IMR-90 (cell line): Measurements from ENCODE around the gene PIGN. TPM values are rescaled to one million over a fixed set of nuclear protein-coding genes. Genes with fewer than 3 reads are reported as not detected.

Source experiments
- ATAC-seq: fragments of 200-7000 bp; cut with Tn5 transposase; 2 replicates; pipeline ENCODE4 v1.9.1; 2020; ENCODE audit warnings: low read depth, mild to moderate bottlenecking, moderate library complexity
- BruUV-seq: library from RNA; stranded (reverse); fragments of 400-500 nt; replicated peaks from 2 replicates; lab custom pipeline; 2021; lab: Mats Ljungman, UMichigan
- CTCF ChIA-PET: fragments of 300-600 bp; formaldehyde crosslinking; extraction: SDS; loops from one replicate; lab custom pipeline; 2021; ENCODE audit warnings: antibody characterized with exemption; lab: Yijun Ruan, JAX
- POLR2A ChIA-PET: fragments of 300-600 bp; sonication (Branson Sonifier 250); formaldehyde crosslinking; loops from one replicate; lab custom pipeline; 2022; ENCODE audit warnings: antibody characterized with exemption; ENCODE audit not compliant: unreplicated experiment; lab: Charles Lee
- DNase-seq: peaks from one replicate; pipeline ENCODE4 v3.0.0; 2013
- H2AFZ ChIP-seq: replicated peaks from 2 replicates; pipeline ENCODE3; 2013; ENCODE audit warnings: low read length, mild to moderate bottlenecking; ENCODE audit not compliant: poor library complexity
- H2AK5ac ChIP-seq: 2 replicates; pipeline ENCODE4 v1.6.1; 2013; ENCODE audit warnings: low read depth, low read length, inconsistent platforms
- H2AK9ac ChIP-seq: replicated peaks from 2 replicates; pipeline ENCODE3; 2013; ENCODE audit warnings: mild to moderate bottlenecking, low read depth, low read length, moderate library complexity; ENCODE audit not compliant: poor library complexity
- H2BK120ac ChIP-seq: 2 replicates; pipeline ENCODE4 v1.6.1; 2013; ENCODE audit warnings: low read depth, low read length, inconsistent platforms
- H2BK15ac ChIP-seq: 3 replicates; pipeline ENCODE4 v1.6.1; 2013; ENCODE audit warnings: low read depth, low read length, inconsistent platforms
- H2BK20ac ChIP-seq: 2 replicates; pipeline ENCODE4 v1.6.1; 2013; ENCODE audit warnings: low read depth, mild to moderate bottlenecking, inconsistent platforms, low read length, moderate library complexity
- H2BK5ac ChIP-seq: 2 replicates; pipeline ENCODE4 v1.6.1; 2013; ENCODE audit warnings: mild to moderate bottlenecking, low read depth, low read length, inconsistent platforms; ENCODE audit not compliant: poor library complexity, severe bottlenecking
- H3K14ac ChIP-seq: replicated peaks from 2 replicates; pipeline ENCODE4 v1.6.1; 2013; ENCODE audit warnings: low read depth, low read length, inconsistent platforms
- H3K18ac ChIP-seq: 2 replicates; pipeline ENCODE4 v1.6.1; 2013; ENCODE audit warnings: low read depth, low read length, control low read depth
- H3K23ac ChIP-seq: 2 replicates; pipeline ENCODE4 v1.6.1; 2013; ENCODE audit warnings: low read depth, low read length, inconsistent platforms
- H3K27ac ChIP-seq: 2 replicates; pipeline ENCODE4 v1.5.1; 2013; ENCODE audit warnings: mild to moderate bottlenecking, control low read depth, low read length; ENCODE audit not compliant: insufficient read depth
- H3K27me3 ChIP-seq: 2 replicates; pipeline ENCODE4 v1.6.1; 2013; ENCODE audit warnings: low read length; ENCODE audit not compliant: control insufficient read depth, insufficient read depth
- H3K36me3 ChIP-seq: 2 replicates; pipeline ENCODE4 v1.6.1; 2013; ENCODE audit warnings: low read length, mixed read lengths; ENCODE audit not compliant: control insufficient read depth, insufficient read depth
- H3K4ac ChIP-seq: 2 replicates; pipeline ENCODE4 v1.6.1; 2013; ENCODE audit warnings: low read depth, low read length, inconsistent platforms
- H3K4me1 ChIP-seq: 2 replicates; pipeline ENCODE4 v1.6.1; 2013; ENCODE audit warnings: low read length, mixed read lengths; ENCODE audit not compliant: control insufficient read depth, insufficient read depth
- H3K4me2 ChIP-seq: 2 replicates; pipeline ENCODE4 v1.6.1; 2013; ENCODE audit warnings: low read depth, mild to moderate bottlenecking, control low read depth, low read length, moderate library complexity
- H3K4me3 ChIP-seq: 2 replicates; pipeline ENCODE4 v1.5.1; 2013; ENCODE audit warnings: low read depth, mild to moderate bottlenecking, control low read depth, low read length, moderate library complexity; ENCODE audit not compliant: insufficient read depth
- H3K56ac ChIP-seq: 2 replicates; pipeline ENCODE4 v1.6.1; 2013; ENCODE audit warnings: low read length, inconsistent platforms; ENCODE audit not compliant: insufficient read depth; ENCODE audit errors: extremely low read depth
- H3K79me1 ChIP-seq, 2 experiments: 2 replicates each; pipeline ENCODE4 v1.6.1; 2013; ENCODE audit warnings: low read length in 2 of 2, inconsistent platforms in 1 of 2, low read depth in 1 of 2
- H3K9ac ChIP-seq: 2 replicates; pipeline ENCODE4 v1.6.1; 2013; ENCODE audit warnings: low read depth, low read length, control low read depth
- H3K9me1 ChIP-seq: 2 replicates; pipeline ENCODE4 v1.6.1; 2013; ENCODE audit warnings: low read length, inconsistent platforms; ENCODE audit not compliant: insufficient read depth
- H3K9me3 ChIP-seq: 2 replicates; pipeline ENCODE4 v1.6.1; 2013; ENCODE audit warnings: low read length; ENCODE audit not compliant: control insufficient read depth, insufficient read depth
- H4K20me1 ChIP-seq: 2 replicates; pipeline ENCODE4 v1.6.1; 2013; ENCODE audit warnings: low read length, inconsistent platforms; ENCODE audit not compliant: insufficient read depth
- H4K5ac ChIP-seq: 2 replicates; pipeline ENCODE4 v1.6.1; 2013; ENCODE audit warnings: mild to moderate bottlenecking, low read depth, low read length, control low read depth
- H4K8ac ChIP-seq, 2 experiments: 2 replicates each; pipeline ENCODE4 v1.6.1; 2013; ENCODE audit warnings: low read depth in 2 of 2, low read length in 2 of 2, control low read depth in 1 of 2, inconsistent platforms in 1 of 2
- H4K91ac ChIP-seq: 2 replicates; pipeline ENCODE4 v1.6.1; 2013; ENCODE audit warnings: low read depth, low read length, inconsistent platforms; ENCODE audit not compliant: insufficient read depth
- CEBPB ChIP-seq: IDR thresholded peaks from 2 replicates; pipeline ENCODE4 v1.6.1; 2012; ENCODE audit warnings: low read depth, low read length, improper control_type of control experiment
- ELK1 ChIP-seq: fragments of 150-350 bp; IDR thresholded peaks from 2 replicates; pipeline ENCODE4 v1.6.1; 2016; ENCODE audit warnings: low read depth, mild to moderate bottlenecking, low read length, moderate library complexity, borderline replicate concordance
- MAFK ChIP-seq: IDR thresholded peaks from 2 replicates; pipeline ENCODE4 v1.6.1; 2012; ENCODE audit warnings: low read depth, low read length, improper control_type of control experiment
- MAZ ChIP-seq: IDR thresholded peaks from 2 replicates; pipeline ENCODE4 v1.6.1; 2012; ENCODE audit warnings: low read depth, mild to moderate bottlenecking, low read length, improper control_type of control experiment, moderate library complexity, borderline replicate concordance
- NFE2L2 ChIP-seq: fragments of 150-350 bp; IDR thresholded peaks from 2 replicates; pipeline ENCODE4 v1.6.1; 2016; ENCODE audit warnings: low read depth, mild to moderate bottlenecking, low read length
- RCOR1 ChIP-seq: IDR thresholded peaks from 2 replicates; pipeline ENCODE4 v1.6.1; 2012; ENCODE audit warnings: mild to moderate bottlenecking, low read length, improper control_type of control experiment; ENCODE audit not compliant: insufficient replicate concordance
- WGBS, 2 experiments: methylation state at CpG; one replicate each; pipeline versions ENCODE4 v1.1.5 to v1.1.7; 2013; ENCODE audit warnings: missing lambda C conversion rate in 2 of 2; ENCODE audit not compliant: insufficient read length in 1 of 2; ENCODE audit errors: extremely low coverage in 2 of 2; 5-methylcytosine and 5-hydroxymethylcytosine counted together
- dilution Hi-C: fragments of 300-500 bp; cut with HindIII; formaldehyde crosslinking; loops from one replicate; pipeline ENCODE4 v1.14.3; 2018; ENCODE audit warnings: low sequenced_read_pairs; ENCODE audit not compliant: unreplicated experiment
- in situ Hi-C: fragments of 300-500 bp; cut with MboI; formaldehyde crosslinking; loops from 3 replicates; pipeline ENCODE4 v1.14.3; 2019; ENCODE audit warnings: low sequenced_read_pairs, inconsistent platforms, mixed read lengths
- intact Hi-C: fragments of 100-400 bp; cut with micrococcal nuclease; formaldehyde crosslinking; loops from 2 replicates; pipeline ENCODE4 v1.10.0; 2022
- polyA plus RNA-seq, 3 experiments: library from polyadenylated mRNA; depleted of rRNA; stranded (reverse); fragments of >200 nt; gene quantifications; 2 replicates each; pipeline ENCODE4 v1.2.3, GENCODE V29; 2012; ENCODE audit warnings: low replicate concordance in 1 of 3
- total RNA-seq: library from RNA; depleted of rRNA; stranded (reverse); fragments of >200 nt; gene quantifications from 2 replicates; pipeline ENCODE4 v1.2.3, GENCODE V29; 2012
- TF ChIP-seq, protein P1 (sequence below): conservative IDR thresholded peaks from 2 replicates; pipeline ENCODE4 v1.5.1; 2012; ENCODE audit warnings: mild to moderate bottlenecking, low read depth, low read length, improper control_type of control experiment

Gene PIGN
- total and polyA plus RNA-seq, 2 of the 4 experiments (the other 2 are of a cell fraction), result 9.0 to 17.9 TPM

DNA sequence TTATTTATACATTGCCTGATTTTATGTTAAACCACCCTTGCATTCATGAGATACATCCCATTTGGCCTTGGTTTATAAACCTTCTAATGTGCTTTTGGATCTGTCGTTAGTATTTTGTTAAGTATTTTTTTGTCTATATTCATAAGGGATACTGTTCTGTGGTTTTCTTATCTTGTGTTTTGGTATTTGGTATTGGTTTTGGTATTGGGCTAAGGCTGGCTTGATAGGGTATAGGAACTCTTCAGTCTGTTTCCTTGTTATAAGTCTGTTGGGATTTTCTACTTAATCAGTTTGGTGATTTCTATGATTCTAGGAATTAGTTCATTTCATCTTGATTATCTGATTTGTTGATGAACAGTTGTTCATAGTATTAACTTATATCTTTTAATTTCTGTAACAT is 49.4 kb upstream of the PIGN start:
- TF ChIP-seq MAFK (no peak), RCOR1 (no peak), CEBPB (no peak), MAZ (no peak), ELK1 (no peak), NFE2L2 (no peak)
- TF ChIP-seq, protein P1, sequence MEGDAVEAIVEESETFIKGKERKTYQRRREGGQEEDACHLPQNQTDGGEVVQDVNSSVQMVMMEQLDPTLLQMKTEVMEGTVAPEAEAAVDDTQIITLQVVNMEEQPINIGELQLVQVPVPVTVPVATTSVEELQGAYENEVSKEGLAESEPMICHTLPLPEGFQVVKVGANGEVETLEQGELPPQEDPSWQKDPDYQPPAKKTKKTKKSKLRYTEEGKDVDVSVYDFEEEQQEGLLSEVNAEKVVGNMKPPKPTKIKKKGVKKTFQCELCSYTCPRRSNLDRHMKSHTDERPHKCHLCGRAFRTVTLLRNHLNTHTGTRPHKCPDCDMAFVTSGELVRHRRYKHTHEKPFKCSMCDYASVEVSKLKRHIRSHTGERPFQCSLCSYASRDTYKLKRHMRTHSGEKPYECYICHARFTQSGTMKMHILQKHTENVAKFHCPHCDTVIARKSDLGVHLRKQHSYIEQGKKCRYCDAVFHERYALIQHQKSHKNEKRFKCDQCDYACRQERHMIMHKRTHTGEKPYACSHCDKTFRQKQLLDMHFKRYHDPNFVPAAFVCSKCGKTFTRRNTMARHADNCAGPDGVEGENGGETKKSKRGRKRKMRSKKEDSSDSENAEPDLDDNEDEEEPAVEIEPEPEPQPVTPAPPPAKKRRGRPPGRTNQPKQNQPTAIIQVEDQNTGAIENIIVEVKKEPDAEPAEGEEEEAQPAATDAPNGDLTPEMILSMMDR, result no peak
- Histone ChIP-seq H3K4me2 (no peak overlapping the region), H2AK9ac (no peak overlapping the region), H4K8ac (no peak overlapping the region), H3K4ac (no peak overlapping the region), H2BK20ac (no peak overlapping the region), H3K27ac (no peak overlapping the region), H2BK5ac (no peak overlapping the region), H4K91ac (no peak overlapping the region), H3K14ac (no peak overlapping the region), H3K23ac (no peak overlapping the region), H3K9me1 (peaks cover 5% of the 10 kb centered on the region; the same call in 1 of the 2 replicates), H2AK5ac (no peak overlapping the region), H3K4me3 (no peak overlapping the region), H3K4me1 (no peaks in the 10 kb centered on the region), H4K5ac (no peak overlapping the region), H3K56ac (no peak overlapping the region), H3K36me3 (peaks cover 5% of the 10 kb centered on the region), H3K9ac (no peak overlapping the region), H4K20me1 (no peaks in the 10 kb centered on the region), H3K18ac (no peak overlapping the region), H3K27me3 (no peaks in the 10 kb centered on the region), H2BK120ac (no peak overlapping the region), H3K79me1 (peaks cover 0 to 3% of the 10 kb centered on the region in 2 experiments; a peak in 1 of 4 replicates), H3K9me3 (no peaks in the 10 kb centered on the region), H2AFZ (no peak overlapping the region), H2BK15ac (no peak overlapping the region)
- CTCF ChIA-PET, result no interaction called here
- no CpG with 5 or more reads among the region's 1 CpG for WGBS, 2 experiments
- DNase-seq (no peak), ATAC-seq (no peak)
- no TSS peak for BruUV-seq
- in situ Hi-C loops, result no loop called here
- dilution Hi-C loops, result no loop called here
- intact Hi-C loops, result no loop called here
- POLR2A ChIA-PET, result no interaction called here
